Fibroblast of gingiva (primary cell): ENCODE measurements around the gene CD40LG.

Experiments used
- DNase-seq: peaks from one replicate; pipeline ENCODE4 v3.0.0-alpha.2; 2011; ENCODE audit warnings: low read depth

The CD40LG gene

GRCh38 chrX:136697156-136697555, 49.2 kb downstream of the CD40LG start:
- no peak for DNase-seq

DNA sequence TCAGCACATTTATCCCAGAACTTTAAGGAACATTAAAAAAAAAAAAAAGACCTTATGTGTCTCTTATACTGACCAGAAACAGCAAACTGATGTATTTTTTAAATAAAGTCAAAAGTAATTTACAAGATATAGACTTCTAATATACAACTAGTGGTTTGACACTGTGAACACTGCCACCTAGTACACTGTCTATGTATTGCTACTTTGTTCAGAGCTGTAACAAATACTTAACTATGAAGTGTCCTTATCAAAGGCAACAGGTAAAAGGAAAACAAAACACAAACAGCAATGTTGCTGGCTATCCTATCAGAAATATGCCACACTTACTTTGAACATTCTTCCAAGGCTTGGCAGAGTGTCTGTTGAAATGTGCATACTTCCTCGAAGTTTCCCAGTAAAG, 60.4 kb downstream of the CD40LG start:
- no peak for DNase-seq
